GM19099 (cell line): Measurements from ENCODE around the gene MAD1L1.

ENCODE experiments used
- POLR2A ChIP-seq: IDR thresholded peaks from 3 replicates; pipeline ENCODE4 v1.6.1; 2011; ENCODE audit warnings: low read depth; ENCODE audit not compliant: insufficient read length; ENCODE audit errors: extremely low read depth

The MAD1L1 gene

GRCh38 chr7:1990001-1990670 is 242.6 kb downstream of the MAD1L1 start:
- no peak for TF ChIP-seq POLR2A

- TF ChIP-seq POLR2A: no peak
Measured at GRCh38 chr7:1989049-1989860, 243.5 kb downstream of the MAD1L1 start.

GRCh38 chr7:1988533-1988930 is 244.2 kb downstream of the MAD1L1 start:
- TF ChIP-seq POLR2A: no peak

GRCh38 chr7:1987591-1988532 is 244.9 kb downstream of the MAD1L1 start:
- TF ChIP-seq POLR2A: no peak

- TF ChIP-seq POLR2A: no peak
Measured at GRCh38 chr7:1987084-1987535, 245.6 kb downstream of the MAD1L1 start.

GRCh38 chr7:1986366-1987083 is 246.2 kb downstream of the MAD1L1 start:
- TF ChIP-seq POLR2A: no peak

GRCh38 chr7:1985936-1986335 is 246.8 kb downstream of the MAD1L1 start:
- TF ChIP-seq POLR2A: no peak

- no peak for TF ChIP-seq POLR2A
Measured at GRCh38 chr7:1985042-1985441, 247.7 kb downstream of the MAD1L1 start.

GRCh38 chr7:1981878-1982230 is 250.9 kb downstream of the MAD1L1 start:
- TF ChIP-seq POLR2A: no peak

- TF ChIP-seq POLR2A: no peak
Measured at GRCh38 chr7:1981201-1981877, 251.4 kb downstream of the MAD1L1 start.

GRCh38 chr7:1979591-1980560 is 252.9 kb downstream of the MAD1L1 start:
- TF ChIP-seq POLR2A: no peak

GRCh38 chr7:1978656-1979590 is 253.8 kb downstream of the MAD1L1 start:
- no peak for TF ChIP-seq POLR2A

- TF ChIP-seq POLR2A: no peak
Measured at GRCh38 chr7:1977876-1978441, 254.8 kb downstream of the MAD1L1 start.
